GM12892 (cell line): ENCODE results near the gene LRP2.

ENCODE experiments used
- POLR2A ChIP-seq: IDR thresholded peaks from 2 replicates; pipeline ENCODE4 v1.6.1; 2011; ENCODE audit warnings: low read depth, low read length, control low read depth
- POLR2AphosphoS5 ChIP-seq: IDR thresholded peaks from 2 replicates; pipeline ENCODE4 v1.6.1; 2011; ENCODE audit warnings: low read depth, low read length, control low read depth
- TAF1 ChIP-seq: IDR thresholded peaks from 2 replicates; pipeline ENCODE4 v1.6.1; 2011; ENCODE audit warnings: low read depth, mild to moderate bottlenecking, control low read depth, low read length, borderline replicate concordance

GRCh38 chr2:169091256-169091655 is 271.1 kb downstream of the LRP2 start:
- TF ChIP-seq POLR2A (no peak), POLR2AphosphoS5 (no peak), TAF1 (no peak)
